IMR-90 (cell line): Measurements from ENCODE around the gene DOCK2. TPM values are rescaled to one million over a fixed set of nuclear protein-coding genes. Genes with fewer than 3 reads are reported as not detected.

Experiments used
- ATAC-seq: fragments of 200-7000 bp; cut with Tn5 transposase; 2 replicates; pipeline ENCODE4 v1.9.1; 2020; ENCODE audit warnings: low read depth, mild to moderate bottlenecking, moderate library complexity
- BruUV-seq: library from RNA; stranded (reverse); fragments of 400-500 nt; replicated peaks from 2 replicates; lab custom pipeline; 2021; lab: Mats Ljungman, UMichigan
- CTCF ChIA-PET: fragments of 300-600 bp; formaldehyde crosslinking; extraction: SDS; loops from one replicate; lab custom pipeline; 2021; ENCODE audit warnings: antibody characterized with exemption; lab: Yijun Ruan, JAX
- POLR2A ChIA-PET: fragments of 300-600 bp; sonication (Branson Sonifier 250); formaldehyde crosslinking; loops from one replicate; lab custom pipeline; 2022; ENCODE audit warnings: antibody characterized with exemption; ENCODE audit not compliant: unreplicated experiment; lab: Charles Lee
- DNase-seq: peaks from one replicate; pipeline ENCODE4 v3.0.0; 2013
- H2AFZ ChIP-seq: replicated peaks from 2 replicates; pipeline ENCODE3; 2013; ENCODE audit warnings: low read length, mild to moderate bottlenecking; ENCODE audit not compliant: poor library complexity
- H2AK5ac ChIP-seq: 2 replicates; pipeline ENCODE4 v1.6.1; 2013; ENCODE audit warnings: low read depth, low read length, inconsistent platforms
- H2AK9ac ChIP-seq: replicated peaks from 2 replicates; pipeline ENCODE3; 2013; ENCODE audit warnings: mild to moderate bottlenecking, low read depth, low read length, moderate library complexity; ENCODE audit not compliant: poor library complexity
- H2BK120ac ChIP-seq: 2 replicates; pipeline ENCODE4 v1.6.1; 2013; ENCODE audit warnings: low read depth, low read length, inconsistent platforms
- H2BK15ac ChIP-seq: 3 replicates; pipeline ENCODE4 v1.6.1; 2013; ENCODE audit warnings: low read depth, low read length, inconsistent platforms
- H2BK20ac ChIP-seq: 2 replicates; pipeline ENCODE4 v1.6.1; 2013; ENCODE audit warnings: low read depth, mild to moderate bottlenecking, inconsistent platforms, low read length, moderate library complexity
- H2BK5ac ChIP-seq: 2 replicates; pipeline ENCODE4 v1.6.1; 2013; ENCODE audit warnings: mild to moderate bottlenecking, low read depth, low read length, inconsistent platforms; ENCODE audit not compliant: poor library complexity, severe bottlenecking
- H3K14ac ChIP-seq: replicated peaks from 2 replicates; pipeline ENCODE4 v1.6.1; 2013; ENCODE audit warnings: low read depth, low read length, inconsistent platforms
- H3K18ac ChIP-seq: 2 replicates; pipeline ENCODE4 v1.6.1; 2013; ENCODE audit warnings: low read depth, low read length, control low read depth
- H3K23ac ChIP-seq: 2 replicates; pipeline ENCODE4 v1.6.1; 2013; ENCODE audit warnings: low read depth, low read length, inconsistent platforms
- H3K27ac ChIP-seq: 2 replicates; pipeline ENCODE4 v1.5.1; 2013; ENCODE audit warnings: mild to moderate bottlenecking, control low read depth, low read length; ENCODE audit not compliant: insufficient read depth
- H3K27me3 ChIP-seq: 2 replicates; pipeline ENCODE4 v1.6.1; 2013; ENCODE audit warnings: low read length; ENCODE audit not compliant: control insufficient read depth, insufficient read depth
- H3K36me3 ChIP-seq: 2 replicates; pipeline ENCODE4 v1.6.1; 2013; ENCODE audit warnings: low read length, mixed read lengths; ENCODE audit not compliant: control insufficient read depth, insufficient read depth
- H3K4ac ChIP-seq: 2 replicates; pipeline ENCODE4 v1.6.1; 2013; ENCODE audit warnings: low read depth, low read length, inconsistent platforms
- H3K4me1 ChIP-seq: 2 replicates; pipeline ENCODE4 v1.6.1; 2013; ENCODE audit warnings: low read length, mixed read lengths; ENCODE audit not compliant: control insufficient read depth, insufficient read depth
- H3K4me2 ChIP-seq: 2 replicates; pipeline ENCODE4 v1.6.1; 2013; ENCODE audit warnings: low read depth, mild to moderate bottlenecking, control low read depth, low read length, moderate library complexity
- H3K4me3 ChIP-seq: 2 replicates; pipeline ENCODE4 v1.5.1; 2013; ENCODE audit warnings: low read depth, mild to moderate bottlenecking, control low read depth, low read length, moderate library complexity; ENCODE audit not compliant: insufficient read depth
- H3K56ac ChIP-seq: 2 replicates; pipeline ENCODE4 v1.6.1; 2013; ENCODE audit warnings: low read length, inconsistent platforms; ENCODE audit not compliant: insufficient read depth; ENCODE audit errors: extremely low read depth
- H3K79me1 ChIP-seq, 2 experiments: 2 replicates each; pipeline ENCODE4 v1.6.1; 2013; ENCODE audit warnings: low read length in 2 of 2, inconsistent platforms in 1 of 2, low read depth in 1 of 2
- H3K9ac ChIP-seq: 2 replicates; pipeline ENCODE4 v1.6.1; 2013; ENCODE audit warnings: low read depth, low read length, control low read depth
- H3K9me1 ChIP-seq: 2 replicates; pipeline ENCODE4 v1.6.1; 2013; ENCODE audit warnings: low read length, inconsistent platforms; ENCODE audit not compliant: insufficient read depth
- H3K9me3 ChIP-seq: 2 replicates; pipeline ENCODE4 v1.6.1; 2013; ENCODE audit warnings: low read length; ENCODE audit not compliant: control insufficient read depth, insufficient read depth
- H4K20me1 ChIP-seq: 2 replicates; pipeline ENCODE4 v1.6.1; 2013; ENCODE audit warnings: low read length, inconsistent platforms; ENCODE audit not compliant: insufficient read depth
- H4K5ac ChIP-seq: 2 replicates; pipeline ENCODE4 v1.6.1; 2013; ENCODE audit warnings: mild to moderate bottlenecking, low read depth, low read length, control low read depth
- H4K8ac ChIP-seq, 2 experiments: 2 replicates each; pipeline ENCODE4 v1.6.1; 2013; ENCODE audit warnings: low read depth in 2 of 2, low read length in 2 of 2, control low read depth in 1 of 2, inconsistent platforms in 1 of 2
- H4K91ac ChIP-seq: 2 replicates; pipeline ENCODE4 v1.6.1; 2013; ENCODE audit warnings: low read depth, low read length, inconsistent platforms; ENCODE audit not compliant: insufficient read depth
- CHD1 ChIP-seq: IDR thresholded peaks from 2 replicates; pipeline ENCODE4 v1.6.1; 2012; ENCODE audit warnings: low read depth, low read length, improper control_type of control experiment
- MAZ ChIP-seq: IDR thresholded peaks from 2 replicates; pipeline ENCODE4 v1.6.1; 2012; ENCODE audit warnings: low read depth, mild to moderate bottlenecking, low read length, improper control_type of control experiment, moderate library complexity, borderline replicate concordance
- MXI1 ChIP-seq: IDR thresholded peaks from 2 replicates; pipeline ENCODE4 v1.6.1; 2012; ENCODE audit warnings: low read depth, mild to moderate bottlenecking, low read length, moderate library complexity, borderline replicate concordance
- POLR2A ChIP-seq: IDR thresholded peaks from 2 replicates; pipeline ENCODE4 v1.6.1; 2012; ENCODE audit warnings: mild to moderate bottlenecking, low read depth, low read length
- RAD21 ChIP-seq: IDR thresholded peaks from 2 replicates; pipeline ENCODE4 v1.6.1; 2012; ENCODE audit warnings: low read length, improper control_type of control experiment
- RCOR1 ChIP-seq: IDR thresholded peaks from 2 replicates; pipeline ENCODE4 v1.6.1; 2012; ENCODE audit warnings: mild to moderate bottlenecking, low read length, improper control_type of control experiment; ENCODE audit not compliant: insufficient replicate concordance
- SMC3 ChIP-seq: fragments of 150-350 bp; IDR thresholded peaks from 2 replicates; pipeline ENCODE4 v1.6.1; 2016; ENCODE audit warnings: low read depth, mild to moderate bottlenecking, antibody characterized with exemption, low read length, moderate library complexity
- WGBS, 2 experiments: methylation state at CpG; one replicate each; pipeline versions ENCODE4 v1.1.5 to v1.1.7; 2013; ENCODE audit warnings: missing lambda C conversion rate in 2 of 2; ENCODE audit not compliant: insufficient read length in 1 of 2; ENCODE audit errors: extremely low coverage in 2 of 2; 5-methylcytosine and 5-hydroxymethylcytosine counted together
- dilution Hi-C: fragments of 300-500 bp; cut with HindIII; formaldehyde crosslinking; loops from one replicate; pipeline ENCODE4 v1.14.3; 2018; ENCODE audit warnings: low sequenced_read_pairs; ENCODE audit not compliant: unreplicated experiment
- in situ Hi-C: fragments of 300-500 bp; cut with MboI; formaldehyde crosslinking; loops from 3 replicates; pipeline ENCODE4 v1.14.3; 2019; ENCODE audit warnings: low sequenced_read_pairs, inconsistent platforms, mixed read lengths
- intact Hi-C: fragments of 100-400 bp; cut with micrococcal nuclease; formaldehyde crosslinking; loops from 2 replicates; pipeline ENCODE4 v1.10.0; 2022
- polyA plus RNA-seq, 3 experiments: library from polyadenylated mRNA; depleted of rRNA; stranded (reverse); fragments of >200 nt; gene quantifications; 2 replicates each; pipeline ENCODE4 v1.2.3, GENCODE V29; 2012; ENCODE audit warnings: low replicate concordance in 1 of 3
- total RNA-seq: library from RNA; depleted of rRNA; stranded (reverse); fragments of >200 nt; gene quantifications from 2 replicates; pipeline ENCODE4 v1.2.3, GENCODE V29; 2012
- TF ChIP-seq, protein P1 (sequence below): fragments of 150-350 bp; IDR thresholded peaks from 2 replicates; pipeline ENCODE4 v1.6.1; 2016; ENCODE audit warnings: low read depth, mild to moderate bottlenecking, low read length, moderate library complexity, borderline replicate concordance

The DOCK2 gene
- total and polyA plus RNA-seq, 2 of the 4 experiments (the other 2 are of a cell fraction) = 0.72 to 3.0 TPM

DNA sequence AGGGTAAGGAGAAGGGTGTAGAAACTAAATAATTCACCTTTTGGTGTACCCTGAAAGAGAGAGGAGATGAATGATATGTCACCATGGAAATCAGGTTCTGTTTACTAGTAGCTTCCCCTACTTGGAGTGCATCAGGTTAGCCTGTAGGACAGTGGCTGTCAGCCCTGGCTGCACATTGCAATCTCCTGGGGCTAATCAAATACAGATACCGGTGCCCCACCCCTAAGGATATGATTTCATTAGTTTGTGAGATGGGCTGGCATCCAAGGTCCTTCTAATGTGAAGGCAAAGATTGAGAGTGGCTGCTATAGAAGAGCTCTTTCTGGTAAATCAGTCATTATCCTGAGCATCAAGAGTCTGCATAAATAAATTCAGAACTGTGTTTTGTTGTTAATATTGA, 296.1 kb downstream of the DOCK2 start:
- H3K23ac ChIP-seq = no peak overlapping the region
- no peaks in the 10 kb centered on the region; the same call in 1 of the 2 replicates for H3K36me3 ChIP-seq
- no peak overlapping the region for H2BK20ac ChIP-seq
- H3K9me1 ChIP-seq = peaks cover 11% of the 10 kb centered on the region
- H3K4me1 ChIP-seq = peaks cover 13% of the 10 kb centered on the region
- no CpG with 5 or more reads among the region's 1 CpG for WGBS, 2 experiments
- dilution Hi-C loops (no loop called here), in situ Hi-C loops (no loop called here), intact Hi-C loops (no loop called here)
- H2AK5ac ChIP-seq = no peak overlapping the region
- H3K14ac ChIP-seq = no peak overlapping the region
- H4K8ac ChIP-seq = no peak overlapping the region
- peaks cover 13 to 36% of the 10 kb centered on the region in 2 experiments; a peak in 3 of 4 replicates for H3K79me1 ChIP-seq
- POLR2A ChIA-PET = no interaction called here
- no peak overlapping the region for H2AK9ac ChIP-seq
- H4K5ac ChIP-seq = no peak overlapping the region
- H2BK5ac ChIP-seq = no peak overlapping the region
- ATAC-seq (no peak), DNase-seq (no peak)
- no TSS peak for BruUV-seq
- H3K9me3 ChIP-seq = no peaks in the 10 kb centered on the region
- H3K4me3 ChIP-seq = no peak overlapping the region
- no peak overlapping the region for H2BK120ac ChIP-seq
- H3K4me2 ChIP-seq = no peak overlapping the region
- CTCF ChIA-PET = interaction anchor here (0.5 kb wide), 1 partner anchor 127 kb away, joined by 6 read pairs; no protein-coding TSS in a partner anchor
- no peak overlapping the region for H3K4ac ChIP-seq
- H3K27ac ChIP-seq = no peak overlapping the region
- no peak overlapping the region for H3K56ac ChIP-seq
- H4K91ac ChIP-seq = no peak overlapping the region
- TF ChIP-seq RAD21 = no peak
- TF ChIP-seq, protein P1, sequence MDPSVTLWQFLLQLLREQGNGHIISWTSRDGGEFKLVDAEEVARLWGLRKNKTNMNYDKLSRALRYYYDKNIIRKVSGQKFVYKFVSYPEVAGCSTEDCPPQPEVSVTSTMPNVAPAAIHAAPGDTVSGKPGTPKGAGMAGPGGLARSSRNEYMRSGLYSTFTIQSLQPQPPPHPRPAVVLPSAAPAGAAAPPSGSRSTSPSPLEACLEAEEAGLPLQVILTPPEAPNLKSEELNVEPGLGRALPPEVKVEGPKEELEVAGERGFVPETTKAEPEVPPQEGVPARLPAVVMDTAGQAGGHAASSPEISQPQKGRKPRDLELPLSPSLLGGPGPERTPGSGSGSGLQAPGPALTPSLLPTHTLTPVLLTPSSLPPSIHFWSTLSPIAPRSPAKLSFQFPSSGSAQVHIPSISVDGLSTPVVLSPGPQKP = no peak
- TF ChIP-seq RCOR1 = no peak
- no peak for TF ChIP-seq POLR2A
- no peak for TF ChIP-seq MXI1
- no peak for TF ChIP-seq CHD1
- no peak for TF ChIP-seq SMC3
- no peak for TF ChIP-seq MAZ
- no peaks in the 10 kb centered on the region for H3K27me3 ChIP-seq
- no peak overlapping the region for H2AFZ ChIP-seq
- no peaks in the 10 kb centered on the region for H4K20me1 ChIP-seq
- no peak overlapping the region for H3K18ac ChIP-seq
- no peak overlapping the region for H2BK15ac ChIP-seq
- H3K9ac ChIP-seq = no peak overlapping the region
